Esophagus muscularis mucosa (tissue), 4 donors: ENCODE measurements around the gene CHERP. TPM values are rescaled to one million over a fixed set of nuclear protein-coding genes. Genes with fewer than 3 reads are reported as not detected.

Experiments
- DNase-seq: peaks from one replicate; pipeline ENCODE4 v3.0.0-alpha.2; 2017; ENCODE audit errors: extremely low spot score
- H3K27ac ChIP-seq, 4 donors: fragments of 200-600 bp; sonication (generic); replicated peaks in 1 of 4; 1 replicate in 3 of 4; 2 replicates in 1 of 4; pipeline ENCODE4 v1.5.1; 2016 to 2019; ENCODE audit warnings: mild to moderate bottlenecking in 1 of 4
- H3K27me3 ChIP-seq, 4 donors: fragments of 200-600 bp; sonication (generic); one replicate each; pipeline versions ENCODE4 v1.5.1 to v1.6.0; 2016 to 2019
- H3K36me3 ChIP-seq, 4 donors: fragments of 200-600 bp; sonication (generic); one replicate each; pipeline ENCODE4 v1.5.1; 2016 to 2019
- H3K4me1 ChIP-seq, 4 donors: fragments of 200-600 bp; sonication (generic); one replicate each; pipeline ENCODE4 v1.5.1; 2016 to 2019
- H3K4me3 ChIP-seq, 4 donors: fragments of 200-600 bp; sonication (generic); 1 replicate in 2 of 4; 2 replicates in 2 of 4; pipeline ENCODE4 v1.5.1; 2016 to 2019; ENCODE audit warnings: mild to moderate bottlenecking in 4 of 4, moderate library complexity in 1 of 4
- H3K9me3 ChIP-seq, 4 donors: fragments of 200-600 bp; sonication (generic); 1 replicate in 3 of 4; 2 replicates in 1 of 4; pipeline ENCODE4 v1.5.1; 2016 to 2019
- EP300 ChIP-seq: sonication (generic); formaldehyde crosslinking; IDR thresholded peaks from one replicate; pipeline ENCODE4 v1.6.1; 2017; ENCODE audit warnings: antibody characterized with exemption
- POLR2A ChIP-seq: fragments of 450-650 bp; IDR thresholded peaks from one replicate; pipeline ENCODE4 v1.6.1; 2017; ENCODE audit warnings: antibody characterized with exemption, moderate library complexity, mild to moderate bottlenecking, low read depth
- POLR2AphosphoS5 ChIP-seq, 2 donors: sonication (generic); formaldehyde crosslinking; IDR thresholded peaks; one replicate each; pipeline ENCODE4 v1.6.1; 2017; ENCODE audit warnings: antibody characterized with exemption in 2 of 2
- WGBS: methylation state at CpG from one replicate; pipeline ENCODE4 v1.1.5; 2018; 5-methylcytosine and 5-hydroxymethylcytosine counted together
- intact Hi-C: fragments of 100-400 bp; cut with DNase I; formaldehyde crosslinking; loops from one replicate; pipeline ENCODE4 v1.15.1; 2023
- total RNA-seq, 4 donors: library from RNA; depleted of rRNA; stranded (reverse); fragments of >200 nt; gene quantifications; one replicate each; pipeline versions ENCODE4 v1.1.0 to v1.2.1, GENCODE V29; 2016
- TF ChIP-seq, protein P1 (sequence below), 3 experiments: fragments of 200-600 bp in 2 of 3; fragments of 450-650 bp in 1 of 3; sonication (generic) in 2 of 3; IDR thresholded peaks; one replicate each; pipeline ENCODE4 v1.5.1; 2017 to 2019; ENCODE audit warnings: antibody characterized with exemption in 3 of 3, mild to moderate bottlenecking in 2 of 3, moderate library complexity in 1 of 3

CHERP gene
- total RNA-seq, 4 donors from 2014 or later: 9.1 to 18.0 (median 12.9) TPM

DNA sequence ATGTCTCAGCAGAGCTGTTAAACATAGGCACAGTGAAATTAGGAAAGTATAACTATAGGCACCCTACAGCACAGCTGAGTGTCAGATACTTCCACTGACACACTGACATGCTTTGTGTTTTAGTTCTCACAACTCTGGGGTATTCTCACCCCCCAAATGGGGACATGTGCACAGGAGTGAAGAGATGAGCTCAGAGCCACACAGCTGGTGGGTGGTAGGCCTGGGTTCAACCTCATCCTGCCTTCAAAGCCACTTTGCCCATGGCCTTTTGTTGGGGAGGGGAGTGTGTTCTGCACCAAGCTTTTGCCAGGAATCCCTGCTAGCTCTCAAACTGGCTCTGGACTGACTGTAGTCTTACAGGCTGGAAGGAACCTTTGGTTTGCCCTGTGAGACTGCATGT is 31.7 kb upstream of the CHERP start:
- TF ChIP-seq POLR2AphosphoS5 (IDR thresholded peaks at IDR 0.05) (no peak), POLR2A (no peak), EP300 (no peak)
- TF ChIP-seq, protein P1, sequence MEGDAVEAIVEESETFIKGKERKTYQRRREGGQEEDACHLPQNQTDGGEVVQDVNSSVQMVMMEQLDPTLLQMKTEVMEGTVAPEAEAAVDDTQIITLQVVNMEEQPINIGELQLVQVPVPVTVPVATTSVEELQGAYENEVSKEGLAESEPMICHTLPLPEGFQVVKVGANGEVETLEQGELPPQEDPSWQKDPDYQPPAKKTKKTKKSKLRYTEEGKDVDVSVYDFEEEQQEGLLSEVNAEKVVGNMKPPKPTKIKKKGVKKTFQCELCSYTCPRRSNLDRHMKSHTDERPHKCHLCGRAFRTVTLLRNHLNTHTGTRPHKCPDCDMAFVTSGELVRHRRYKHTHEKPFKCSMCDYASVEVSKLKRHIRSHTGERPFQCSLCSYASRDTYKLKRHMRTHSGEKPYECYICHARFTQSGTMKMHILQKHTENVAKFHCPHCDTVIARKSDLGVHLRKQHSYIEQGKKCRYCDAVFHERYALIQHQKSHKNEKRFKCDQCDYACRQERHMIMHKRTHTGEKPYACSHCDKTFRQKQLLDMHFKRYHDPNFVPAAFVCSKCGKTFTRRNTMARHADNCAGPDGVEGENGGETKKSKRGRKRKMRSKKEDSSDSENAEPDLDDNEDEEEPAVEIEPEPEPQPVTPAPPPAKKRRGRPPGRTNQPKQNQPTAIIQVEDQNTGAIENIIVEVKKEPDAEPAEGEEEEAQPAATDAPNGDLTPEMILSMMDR (IDR thresholded peaks at IDR 0.05): no peak
- Histone ChIP-seq H3K4me1 (peaks cover 29 to 83% (median 50%) of the 10 kb centered on the region in 4 donors), H3K27ac (peak overlapping the region in 2 of 4 donors; percentile 82 to 91), H3K4me3 (peak overlapping the region in 3 of 4 donors; percentile 68 to 74 (median 69)), H3K27me3 (no peaks in the 10 kb centered on the region), H3K36me3 (peaks cover 28 to 56% (median 47%) of the 10 kb centered on the region in 4 donors), H3K9me3 (no peaks in the 10 kb centered on the region)
- intact Hi-C loops: loop anchor here (5.0 kb wide), 1 partner anchor 53 kb away; the partner anchor contains the start of gene MED26
- no peak for DNase-seq

- Histone ChIP-seq H3K4me3 (peak overlapping the region; percentile 68 to 97 (median 72)), H3K4me1 (peaks cover 29 to 85% (median 50%) of the 10 kb centered on the region in 4 donors), H3K9me3 (no peaks in the 10 kb centered on the region), H3K27me3 (no peaks in the 10 kb centered on the region), H3K36me3 (peaks cover 28 to 56% (median 45%) of the 10 kb centered on the region in 4 donors), H3K27ac (peak overlapping the region; percentile 78 to 91 (median 86))
- intact Hi-C loops: loop anchor here (5.0 kb wide), 1 partner anchor 54 kb away; the partner anchor contains the start of gene MED26
- TF ChIP-seq, protein P1 (IDR thresholded peaks at IDR 0.05): no peak
- TF ChIP-seq POLR2A (no peak), EP300 (no peak), POLR2AphosphoS5 (IDR thresholded peaks at IDR 0.05) (no peak)
- DNase-seq: no peak
- WGBS: 52% methylated on average over 11 of the region's 13 CpGs
These were observed 31.1 kb upstream of the CHERP start for GRCh38 chr19:16573296-16573695.

DNA sequence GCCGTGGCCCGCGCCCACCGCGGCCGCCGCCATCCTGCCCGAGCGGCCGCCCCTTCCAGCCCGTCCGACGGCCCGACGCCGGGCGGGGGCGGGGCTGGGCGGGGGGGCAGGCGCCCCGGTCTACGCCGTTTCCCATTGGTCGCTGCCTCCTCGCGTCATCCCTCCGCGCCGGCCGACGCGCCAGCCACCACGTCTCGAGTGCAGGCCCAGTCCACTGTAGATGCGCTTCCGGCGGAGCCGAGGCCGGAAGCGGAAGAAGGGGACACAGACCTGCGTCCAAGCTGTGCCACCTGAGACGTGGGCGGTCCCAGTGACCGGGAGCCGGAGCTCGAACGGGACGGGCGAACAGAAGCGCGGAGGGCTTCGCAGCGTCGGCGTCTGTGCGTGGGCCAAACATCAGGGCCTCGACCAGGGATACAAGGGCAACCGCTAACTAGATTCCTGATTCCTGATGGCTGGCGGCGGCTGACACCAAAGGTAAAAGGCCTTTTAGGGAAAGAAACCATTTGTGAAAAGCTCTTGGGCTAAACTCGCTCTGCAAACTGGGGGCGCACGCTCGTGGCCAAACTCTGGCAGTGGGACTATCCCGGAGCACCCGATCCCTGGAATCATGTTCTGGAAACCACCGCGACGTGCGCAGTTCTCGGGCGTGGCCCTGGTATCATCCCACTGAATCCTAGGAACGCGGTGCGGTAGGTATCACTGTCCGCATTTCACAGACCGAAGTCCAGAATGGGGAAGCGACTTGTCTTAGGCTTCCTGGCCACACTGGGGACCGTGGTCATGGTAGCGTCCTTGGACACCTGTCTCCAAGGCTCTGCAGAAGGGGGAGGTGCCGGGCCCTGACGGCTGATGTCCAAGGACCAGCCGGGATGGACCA is 30.3 kb upstream of the CHERP start, which contains the start of gene SLC35E1:
Gene SLC35E1, minus strand, starts transcription at position 84 of the 880 bp plus-strand sequence. Its CDS starts 51 bp downstream, at position 33.
- Histone ChIP-seq H3K36me3 (peaks cover 25 to 56% (median 44%) of the 10 kb centered on the region in 4 donors), H3K27me3 (no peaks in the 10 kb centered on the region), H3K4me3 (peak within 1 kb of the TSS; percentile 68 to 97 (median 72)), H3K9me3 (no peaks in the 10 kb centered on the region), H3K4me1 (peaks cover 29 to 79% (median 48%) of the 10 kb centered on the region in 4 donors), H3K27ac (peak within 1 kb of the TSS; percentile 78 to 91 (median 86))
- intact Hi-C loops: loop anchor here (5.0 kb wide), 1 partner anchor 55 kb away; the partner anchor contains the start of gene MED26
- DNase-seq: peak; percentile 99
- TF ChIP-seq POLR2AphosphoS5 (IDR thresholded peaks at IDR 0.05): peak; percentile 96 to 99
- TF ChIP-seq EP300: no peak
- TF ChIP-seq POLR2A: peak; percentile 51
- 0% methylated on average over 21 of the region's 83 CpGs for WGBS

DNA sequence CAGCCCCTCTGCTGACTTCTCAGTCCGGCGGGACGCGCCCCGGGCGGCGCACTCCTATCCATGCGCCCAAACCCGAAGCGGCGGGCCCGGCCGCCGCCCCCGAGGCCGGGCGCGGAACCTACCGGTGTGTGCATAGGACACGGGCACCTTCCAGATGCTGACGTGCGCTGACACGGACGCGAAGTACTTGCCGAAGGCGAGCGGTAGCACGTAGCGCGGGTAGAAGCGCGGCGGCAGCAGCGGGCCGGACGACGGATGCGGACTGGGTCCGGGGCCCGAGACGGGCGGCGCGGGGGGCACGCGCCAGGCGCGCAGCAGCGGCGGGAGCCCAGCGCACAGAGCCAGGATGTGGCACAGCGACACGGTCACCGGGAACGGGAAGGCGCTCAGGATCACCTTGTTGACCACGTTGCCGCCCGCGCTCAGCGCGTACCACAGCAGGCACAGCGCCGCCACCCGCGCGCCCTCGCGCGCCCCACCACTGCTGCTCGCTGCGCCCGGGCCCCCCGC is 29.6 kb upstream of the CHERP start:
- H3K4me3 ChIP-seq: peak overlapping the region; percentile 68 to 97 (median 72)
- WGBS: under 1% methylated on average over 19 of the region's 75 CpGs

More for the DNA sequence above, 29.6 kb upstream of the CHERP start:
- Histone ChIP-seq H3K36me3 (peaks cover 25 to 56% (median 44%) of the 10 kb centered on the region in 4 donors), H3K27me3 (no peaks in the 10 kb centered on the region), H3K27ac (peak overlapping the region; percentile 78 to 91 (median 81)), H3K4me1 (peaks cover 25 to 73% (median 48%) of the 10 kb centered on the region in 4 donors), H3K9me3 (no peaks in the 10 kb centered on the region)
- no peak for DNase-seq
- intact Hi-C loops: loop anchor here (5.0 kb wide), 1 partner anchor 55 kb away; the partner anchor contains the start of gene MED26
- TF ChIP-seq POLR2AphosphoS5 (IDR thresholded peaks at IDR 0.05) (no peak), POLR2A (no peak), EP300 (no peak)
- TF ChIP-seq, protein P1 (IDR thresholded peaks at IDR 0.05): no peak
